ENCODE results near the gene MAP4K4. TPM values are rescaled to one million over a fixed set of nuclear protein-coding genes. Genes with fewer than 3 reads are reported as not detected.

MAP4K4 gene
- total RNA-seq, 4 donors from 2014 or later = 25.7 to 42.3 (median 29.8) TPM

DNA sequence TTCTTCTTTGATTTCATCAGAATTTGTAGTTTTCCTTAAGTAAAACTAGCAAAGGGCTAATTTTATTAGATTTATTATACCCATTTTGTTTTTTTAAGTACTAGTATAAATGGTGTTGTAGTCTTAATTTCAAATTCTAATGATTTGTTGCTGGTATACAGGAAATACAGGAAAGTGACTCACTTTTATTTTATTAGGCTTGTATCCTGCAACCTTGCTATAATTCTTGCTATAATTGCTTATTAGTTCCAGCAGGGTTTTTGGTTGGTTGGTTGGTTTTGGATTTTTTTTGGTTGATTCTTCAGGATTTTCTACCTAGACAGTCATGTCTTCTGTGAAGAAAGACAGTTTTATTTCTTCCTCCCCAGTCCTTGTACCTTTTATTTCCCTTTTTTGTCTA lies 183.6 kb downstream of the MAP4K4 start:
- H3K4me3 ChIP-seq (ENCODE audit: low read depth, poor library complexity, severe bottlenecking) = no peak overlapping the region
- intact Hi-C loops (cut with DNase I; ENCODE audit: low total_unique reads) = no loop called here
- no peak for DNase-seq (ENCODE audit: low spot score in 2 of 2)
- no peak for TF ChIP-seq POLR2A (IDR thresholded peaks at IDR 0.05)
- TF ChIP-seq CTCF (IDR thresholded peaks at IDR 0.05) = no peak

DNA sequence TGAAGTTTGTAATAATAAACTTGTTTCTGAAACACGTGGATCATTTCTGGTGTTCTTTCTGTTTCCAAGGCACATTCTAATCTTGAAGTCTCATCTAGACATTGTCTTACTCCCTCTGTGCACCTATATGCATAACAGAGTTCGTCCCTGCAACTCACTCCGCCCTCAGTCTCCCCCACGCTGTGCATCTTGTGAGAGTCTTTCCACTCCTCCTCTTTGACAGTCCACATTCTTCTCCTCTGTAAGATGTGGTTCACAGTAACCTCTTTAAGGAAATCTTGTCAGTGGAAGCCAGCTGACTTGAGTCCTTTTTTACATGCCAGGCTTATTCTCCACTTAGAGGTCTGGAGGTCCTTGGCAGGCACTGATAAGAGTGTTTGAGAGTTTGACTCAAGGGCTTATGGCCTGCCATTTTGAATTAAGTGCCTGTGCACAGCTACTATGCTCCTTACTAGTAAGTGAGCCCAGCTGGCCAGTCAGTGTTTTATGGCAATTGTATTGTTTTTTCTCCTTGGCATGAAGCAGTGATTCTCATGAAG lies 185.3 kb downstream of the MAP4K4 start:
- DNase-seq (ENCODE audit: low spot score in 2 of 2) = no peak
- TF ChIP-seq CTCF (IDR thresholded peaks at IDR 0.05) (no peak), POLR2A (IDR thresholded peaks at IDR 0.05) (no peak)
- no peak overlapping the region for H3K4me3 ChIP-seq (ENCODE audit: low read depth, poor library complexity, severe bottlenecking)
- intact Hi-C loops (cut with DNase I; ENCODE audit: low total_unique reads) = no loop called here
- WGBS, 2 donors = 87 to 94% methylated on average over 4 of the region's 4 CpGs

DNA sequence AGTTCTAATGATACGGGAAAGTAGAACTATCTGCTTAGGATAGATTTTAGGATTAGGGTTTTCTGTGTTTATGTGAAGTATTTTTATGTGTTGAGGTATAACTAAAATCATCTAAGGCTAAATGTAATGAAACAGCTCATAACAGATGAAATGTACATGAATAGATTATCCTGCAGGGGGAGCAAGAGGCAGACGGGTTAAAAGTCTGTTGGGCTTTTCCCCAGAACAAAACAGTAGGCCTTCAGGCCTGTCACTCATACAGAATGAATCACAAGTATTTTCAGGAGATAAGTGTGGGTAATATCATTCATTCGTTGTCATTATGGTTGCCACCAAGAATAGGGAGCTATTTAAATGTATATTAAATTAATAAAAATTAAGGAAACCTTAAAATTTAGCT lies 186.4 kb downstream of the MAP4K4 start:
- intact Hi-C loops (cut with DNase I; ENCODE audit: low total_unique reads) = no loop called here
- peak in 1 of 3 donors; percentile 40 for TF ChIP-seq CTCF (IDR thresholded peaks at IDR 0.05)
- no peak for TF ChIP-seq POLR2A (IDR thresholded peaks at IDR 0.05)
- no peak overlapping the region for H3K4me3 ChIP-seq (ENCODE audit: low read depth, poor library complexity, severe bottlenecking)
- DNase-seq (ENCODE audit: low spot score in 2 of 2) = no peak
- WGBS, 2 donors = 28 to 40% methylated on average over 3 of the region's 3 CpGs

DNA sequence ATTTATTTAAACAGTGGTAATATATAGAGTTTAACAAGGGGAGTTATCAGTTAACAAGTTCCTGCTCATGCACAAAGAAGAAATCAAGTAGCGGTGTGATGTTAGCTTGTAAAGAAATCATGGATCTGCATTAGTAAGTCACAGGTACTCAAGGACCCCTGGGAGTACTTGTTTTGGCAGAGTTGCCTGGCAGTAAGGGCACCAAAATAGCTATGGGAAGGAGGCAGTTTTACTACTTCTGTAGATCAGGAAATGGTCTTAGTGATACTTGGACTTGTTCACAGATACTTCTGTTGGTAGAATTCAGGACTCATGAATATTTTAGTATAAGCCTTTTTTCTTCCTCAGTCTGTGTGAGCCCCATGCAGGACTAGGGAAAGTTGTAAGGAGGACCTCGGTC lies 186.9 kb downstream of the MAP4K4 start:
- DNase-seq (ENCODE audit: low spot score in 2 of 2) = no peak
- 84 to 92% methylated on average over 2 of the region's 2 CpGs for WGBS, 2 donors
- TF ChIP-seq CTCF (IDR thresholded peaks at IDR 0.05) (no peak), POLR2A (IDR thresholded peaks at IDR 0.05) (no peak)
- H3K4me3 ChIP-seq (ENCODE audit: low read depth, poor library complexity, severe bottlenecking) = no peak overlapping the region
- intact Hi-C loops (cut with DNase I; ENCODE audit: low total_unique reads) = no loop called here

GRCh38 chr2:101887328-101887727 lies 189.8 kb downstream of the MAP4K4 start:
- no peak for DNase-seq (ENCODE audit: low spot score in 2 of 2)
- intact Hi-C loops (cut with DNase I; ENCODE audit: low total_unique reads) = no loop called here
- 98 to 100% methylated on average over 2 of the region's 2 CpGs for WGBS, 2 donors
- no peak for TF ChIP-seq POLR2A (IDR thresholded peaks at IDR 0.05)
- no peak for TF ChIP-seq CTCF (IDR thresholded peaks at IDR 0.05)
- H3K4me3 ChIP-seq (ENCODE audit: low read depth, poor library complexity, severe bottlenecking) = no peak overlapping the region

DNA sequence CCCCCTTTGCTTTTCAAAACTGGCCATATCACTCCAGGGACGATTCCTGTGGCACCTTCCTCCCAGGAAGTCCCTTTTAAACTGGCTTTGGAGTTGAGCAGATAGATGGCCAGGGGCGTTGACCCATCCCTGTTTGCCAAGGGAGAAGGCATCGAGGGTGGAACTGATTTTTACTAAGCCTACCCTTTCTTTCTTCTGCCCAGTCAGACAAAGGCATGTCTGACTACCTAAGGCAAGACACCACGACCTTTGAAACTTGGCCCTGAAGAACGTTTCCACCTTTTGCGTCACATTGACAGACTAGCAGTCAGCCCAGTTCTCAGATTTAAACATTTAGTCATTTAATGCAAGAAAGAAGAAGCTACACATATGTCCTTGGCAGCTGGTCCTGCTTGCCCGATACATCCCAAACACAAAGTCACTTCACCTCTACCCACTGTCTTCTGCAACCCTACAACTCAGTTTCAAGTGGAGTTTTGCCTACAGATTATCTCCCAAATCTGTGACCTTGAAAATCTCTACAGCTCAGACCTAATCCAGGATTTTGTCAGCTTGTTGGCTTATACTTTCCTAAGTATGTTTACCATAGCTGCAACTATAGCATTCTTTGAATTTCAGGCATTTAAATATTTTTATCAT lies 192.1 kb downstream of the MAP4K4 start:
- DNase-seq (ENCODE audit: low spot score in 2 of 2) = no peak
- no peak for TF ChIP-seq POLR2A (IDR thresholded peaks at IDR 0.05)
- H3K4me3 ChIP-seq (ENCODE audit: low read depth, poor library complexity, severe bottlenecking) = no peak overlapping the region
- intact Hi-C loops (cut with DNase I; ENCODE audit: low total_unique reads) = no loop called here
- 90 to 91% methylated on average over 7 of the region's 7 CpGs for WGBS, 2 donors

All from lower leg skin (tissue), 4 donors.